ENCODE measurements around the gene COPS3.

DNA sequence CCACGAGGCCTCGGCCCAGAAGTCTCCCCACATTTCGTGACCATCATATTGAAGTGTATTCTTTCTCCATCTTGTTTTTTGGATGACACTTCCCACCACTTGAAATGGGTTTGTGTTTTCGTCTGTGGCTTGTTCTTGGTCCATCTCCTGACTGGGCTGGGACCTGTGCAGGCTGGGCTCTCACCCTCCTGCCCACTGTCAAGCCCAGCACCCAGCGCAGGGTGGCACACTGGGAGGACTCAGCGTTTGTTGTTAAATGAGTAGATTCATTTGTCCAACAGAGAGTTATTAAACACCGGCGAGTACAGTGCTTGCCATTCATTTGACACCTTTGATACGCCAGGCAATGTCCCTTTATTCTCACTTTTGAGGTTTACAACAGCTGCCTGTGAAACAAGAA lies 44.8 kb upstream of the COPS3 start:
- TF ChIP-seq, protein P1, sequence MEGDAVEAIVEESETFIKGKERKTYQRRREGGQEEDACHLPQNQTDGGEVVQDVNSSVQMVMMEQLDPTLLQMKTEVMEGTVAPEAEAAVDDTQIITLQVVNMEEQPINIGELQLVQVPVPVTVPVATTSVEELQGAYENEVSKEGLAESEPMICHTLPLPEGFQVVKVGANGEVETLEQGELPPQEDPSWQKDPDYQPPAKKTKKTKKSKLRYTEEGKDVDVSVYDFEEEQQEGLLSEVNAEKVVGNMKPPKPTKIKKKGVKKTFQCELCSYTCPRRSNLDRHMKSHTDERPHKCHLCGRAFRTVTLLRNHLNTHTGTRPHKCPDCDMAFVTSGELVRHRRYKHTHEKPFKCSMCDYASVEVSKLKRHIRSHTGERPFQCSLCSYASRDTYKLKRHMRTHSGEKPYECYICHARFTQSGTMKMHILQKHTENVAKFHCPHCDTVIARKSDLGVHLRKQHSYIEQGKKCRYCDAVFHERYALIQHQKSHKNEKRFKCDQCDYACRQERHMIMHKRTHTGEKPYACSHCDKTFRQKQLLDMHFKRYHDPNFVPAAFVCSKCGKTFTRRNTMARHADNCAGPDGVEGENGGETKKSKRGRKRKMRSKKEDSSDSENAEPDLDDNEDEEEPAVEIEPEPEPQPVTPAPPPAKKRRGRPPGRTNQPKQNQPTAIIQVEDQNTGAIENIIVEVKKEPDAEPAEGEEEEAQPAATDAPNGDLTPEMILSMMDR (IDR thresholded peaks at IDR 0.05): no peak
- TF ChIP-seq POLR2AphosphoS5 (IDR thresholded peaks at IDR 0.05; ENCODE audit: insufficient read depth in 1 of 2, low read depth in 1 of 2): no peak
